ENCODE results near the gene GPR107.

Gene GPR107

GRCh38 chr9:130112538-130113151, 58.9 kb downstream of the GPR107 start:
- no peak for DNase-seq

GRCh38 chr9:130114741-130115140, 61.0 kb downstream of the GPR107 start:
- DNase-seq = no peak

- no peak for DNase-seq
Measured at GRCh38 chr9:130116346-130116745, 62.6 kb downstream of the GPR107 start.

- no peak for DNase-seq
Measured at GRCh38 chr9:130117376-130117775, 63.7 kb downstream of the GPR107 start.

DNA sequence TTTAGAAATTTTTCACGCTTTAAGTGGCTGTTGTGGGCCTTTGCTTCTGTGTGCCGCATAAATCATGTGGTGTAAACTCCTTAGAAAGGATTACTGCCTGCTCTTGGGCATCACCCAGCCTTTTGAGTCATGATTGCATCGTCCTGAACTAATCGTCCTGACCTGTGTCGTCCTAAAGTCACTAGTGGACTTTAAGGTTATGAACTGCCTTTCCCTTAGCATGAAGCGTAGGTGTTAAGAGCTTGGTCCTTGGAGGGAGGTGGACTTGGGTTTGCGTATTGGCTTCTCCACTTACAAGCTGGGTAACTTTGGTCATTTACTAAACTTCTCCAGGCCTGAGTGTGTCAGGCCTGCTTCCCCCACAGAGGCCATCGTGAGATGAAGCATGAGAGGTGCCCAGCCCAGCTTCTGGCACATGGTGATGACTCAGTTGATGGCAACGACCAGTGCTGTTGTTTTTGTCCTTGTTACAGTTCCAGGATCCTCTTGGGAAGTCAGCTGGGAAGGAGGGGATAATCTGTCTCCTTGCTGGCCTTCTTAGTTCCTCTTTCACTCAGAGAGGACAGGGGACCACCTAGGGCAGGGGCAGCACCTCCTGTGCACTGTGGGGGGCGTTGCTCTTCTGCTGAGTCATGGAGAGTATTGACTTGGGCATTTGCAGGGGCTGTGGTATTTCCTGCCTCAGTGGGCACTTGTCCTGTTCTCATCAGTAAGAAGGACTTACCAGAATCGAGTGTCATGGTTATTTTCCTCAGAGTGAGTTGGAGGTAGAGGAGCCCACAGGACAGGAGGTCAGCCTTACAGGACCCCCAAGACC, 64.3 kb downstream of the GPR107 start:
- DNase-seq = no peak

DNA sequence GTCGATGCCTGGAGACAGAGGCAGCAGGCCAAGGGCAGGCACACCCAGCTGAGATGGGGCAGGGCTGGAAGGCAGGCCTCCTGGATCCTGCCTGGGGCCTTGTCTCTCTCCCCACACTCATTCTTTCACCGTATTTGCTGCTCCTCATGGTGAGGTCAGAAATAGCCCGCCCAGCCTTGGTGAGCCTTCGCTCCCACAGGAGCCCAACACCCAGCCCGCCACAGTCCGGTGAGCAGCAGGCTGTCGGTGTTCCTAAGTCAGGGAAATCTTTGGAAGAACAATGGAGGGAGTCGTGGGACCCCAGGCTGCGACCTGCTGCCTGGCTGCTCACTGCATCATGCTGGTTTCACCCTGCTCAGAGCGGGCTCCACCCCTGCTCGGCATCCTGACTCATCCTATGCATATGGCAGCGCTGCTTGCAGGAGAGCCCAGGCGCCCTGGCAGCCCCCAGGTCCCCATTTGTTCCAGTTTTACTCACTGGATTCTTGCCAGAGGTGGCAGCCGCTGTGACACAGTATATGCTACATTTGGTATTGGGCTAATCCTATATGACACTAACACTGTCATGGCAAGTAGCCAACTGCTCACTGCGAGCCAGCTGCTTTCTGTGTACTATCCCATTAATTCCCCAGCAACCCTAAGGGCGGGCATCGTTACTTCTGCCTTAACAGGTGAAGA, 65.3 kb downstream of the GPR107 start:
- no peak for DNase-seq

DNA sequence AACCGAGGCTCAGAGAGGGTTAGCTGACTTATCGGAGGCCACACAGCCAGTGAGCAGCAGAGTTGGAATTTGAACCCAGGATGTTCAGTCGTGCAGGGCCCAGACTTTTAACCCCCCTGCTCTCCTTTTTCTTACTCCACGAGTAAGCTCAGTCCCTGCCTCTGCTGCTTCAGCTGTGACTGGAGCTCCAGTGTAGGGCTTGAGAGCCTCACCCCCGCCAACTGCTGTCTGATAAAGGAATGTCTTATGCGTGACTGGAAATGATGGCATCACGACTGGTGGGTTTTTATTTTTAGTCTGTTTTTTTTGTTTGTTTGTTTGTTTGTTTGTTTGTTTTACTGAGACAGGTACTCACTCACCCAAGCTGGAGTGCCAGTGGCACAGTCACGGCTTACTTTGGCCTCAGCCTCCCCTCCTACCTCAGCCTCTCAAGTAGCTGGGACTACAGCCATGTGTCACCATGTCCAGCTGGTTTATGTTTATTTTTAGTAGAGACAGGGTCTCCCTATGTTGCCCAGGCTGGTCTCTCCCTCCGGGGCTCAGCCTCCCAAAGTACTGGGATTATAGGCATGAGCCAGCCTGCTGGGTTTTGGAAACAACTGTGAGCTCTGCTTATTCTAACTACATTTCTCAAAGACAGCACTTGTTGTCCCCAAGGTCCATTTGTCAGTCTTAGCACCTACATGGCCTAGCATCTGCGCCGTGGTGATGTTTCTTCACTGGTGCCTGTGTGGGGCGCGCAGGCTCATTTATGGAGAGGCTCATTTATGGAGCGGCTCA, 66.0 kb downstream of the GPR107 start:
- DNase-seq = no peak

- no peak for DNase-seq
Measured at GRCh38 chr9:130120299-130120587, 66.5 kb downstream of the GPR107 start.

- no peak for DNase-seq
Measured at GRCh38 chr9:130120832-130121231, 67.1 kb downstream of the GPR107 start.

GRCh38 chr9:130122456-130122855, 68.8 kb downstream of the GPR107 start:
- DNase-seq = no peak

GRCh38 chr9:130124085-130124860, 70.6 kb downstream of the GPR107 start:
- DNase-seq = no peak

GRCh38 chr9:130126721-130127433, 73.2 kb downstream of the GPR107 start:
- DNase-seq = no peak

GRCh38 chr9:130128251-130128650, 74.5 kb downstream of the GPR107 start:
- DNase-seq = peak; percentile 39

GRCh38 chr9:130128733-130129431, 75.2 kb downstream of the GPR107 start:
- DNase-seq = peak; percentile 29

DNA sequence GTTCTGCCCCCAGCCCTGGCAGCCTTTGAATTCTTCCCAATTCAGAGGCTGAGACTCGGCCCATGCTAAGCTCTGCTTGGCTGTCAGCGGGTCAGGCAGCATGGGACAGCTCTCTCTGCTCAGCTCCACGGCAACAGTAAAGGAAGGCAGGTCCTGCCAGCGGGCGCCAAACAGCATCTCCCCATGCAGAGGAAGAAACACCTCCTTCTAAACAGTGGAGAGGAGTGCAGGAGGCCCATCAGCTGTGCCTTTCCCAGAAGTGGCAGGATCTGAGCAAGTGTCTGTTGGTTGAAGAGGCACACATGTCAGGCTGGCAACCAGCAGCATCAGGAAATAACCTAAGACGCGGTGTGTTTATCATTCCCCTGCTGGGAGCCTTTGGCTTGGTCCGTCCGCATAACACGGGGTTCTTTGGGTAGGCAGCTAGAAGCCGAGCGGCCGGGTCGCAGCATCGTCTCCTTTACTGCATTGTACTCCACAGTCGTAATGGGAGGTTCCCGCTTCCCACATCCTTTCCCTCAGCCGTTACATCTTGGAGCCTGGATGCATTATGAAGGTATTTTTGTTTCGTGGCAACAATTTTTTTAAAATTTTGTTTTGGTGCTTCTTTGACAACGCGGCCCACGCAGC, 75.8 kb downstream of the GPR107 start:
- DNase-seq = no peak

DNA sequence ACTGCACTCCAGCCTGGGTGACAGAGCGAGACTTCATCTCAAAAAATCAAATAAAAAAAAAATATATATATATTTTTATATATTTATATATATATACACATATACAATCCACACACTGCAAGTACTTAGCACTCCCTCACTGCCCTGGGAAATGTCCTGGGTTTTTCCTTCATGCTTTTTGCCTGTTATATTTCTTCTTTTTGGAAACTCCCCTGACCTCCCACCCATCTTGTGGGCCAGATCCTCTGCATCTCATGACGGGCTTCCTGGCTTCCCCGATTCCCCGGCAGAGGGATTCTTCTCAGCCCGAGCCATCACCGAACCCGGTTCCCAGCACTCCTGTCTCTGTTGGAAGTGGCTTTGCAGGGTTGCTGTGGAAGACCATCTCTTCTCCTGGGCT, 79.0 kb downstream of the GPR107 start:
- DNase-seq = no peak

DNA sequence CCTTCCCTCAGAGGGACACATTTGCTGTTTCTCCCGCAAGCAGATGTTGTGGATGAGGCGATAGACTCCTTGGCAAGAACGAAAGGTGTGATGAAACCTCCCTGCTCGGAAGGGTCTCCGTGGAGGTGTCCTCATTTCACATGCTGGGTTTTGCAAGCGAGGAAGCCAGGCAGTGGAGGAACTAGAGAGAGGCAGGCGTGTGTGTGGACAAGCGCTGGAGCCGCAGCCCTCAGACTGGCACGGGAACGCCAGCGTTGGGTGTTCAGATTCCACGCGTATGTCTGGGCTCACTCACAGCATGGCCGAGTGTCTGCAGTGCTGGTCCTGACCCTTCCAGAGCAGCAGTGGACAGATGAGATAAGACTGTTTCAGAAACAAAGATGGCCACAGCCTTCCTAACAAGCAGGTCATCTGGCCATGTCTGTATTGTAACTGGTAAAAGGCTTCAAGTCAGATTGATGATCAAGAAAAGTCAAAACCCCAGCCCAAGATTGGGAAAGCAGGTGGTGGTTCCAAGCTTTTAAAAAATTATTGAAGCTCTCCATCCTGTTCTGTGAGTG, 83.5 kb downstream of the GPR107 start:
- no peak for DNase-seq

DNA sequence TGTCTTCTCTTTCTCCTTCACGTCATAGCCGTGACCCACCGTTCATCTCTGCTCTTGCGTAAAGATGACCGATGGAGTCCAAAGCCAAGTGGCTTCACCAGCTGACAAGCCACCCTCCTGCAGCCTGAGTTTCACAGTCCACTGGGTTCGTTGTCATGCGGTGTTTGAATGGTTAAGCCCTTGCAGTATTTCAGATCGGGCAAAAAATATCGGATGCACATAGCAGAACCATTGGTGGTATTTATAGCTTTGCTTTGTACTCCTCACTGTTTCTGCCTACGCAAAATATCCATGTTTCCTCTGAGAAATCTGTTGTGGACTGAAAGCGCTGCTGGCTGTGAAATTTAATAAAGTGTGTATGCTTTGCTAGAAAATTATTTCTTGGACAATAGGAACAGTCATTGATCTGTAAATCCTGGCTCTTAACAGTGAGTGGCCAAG, 84.0 kb downstream of the GPR107 start:
- no peak for DNase-seq

- DNase-seq = no peak
Measured at GRCh38 chr9:130138171-130138653, 84.5 kb downstream of the GPR107 start.

DNA sequence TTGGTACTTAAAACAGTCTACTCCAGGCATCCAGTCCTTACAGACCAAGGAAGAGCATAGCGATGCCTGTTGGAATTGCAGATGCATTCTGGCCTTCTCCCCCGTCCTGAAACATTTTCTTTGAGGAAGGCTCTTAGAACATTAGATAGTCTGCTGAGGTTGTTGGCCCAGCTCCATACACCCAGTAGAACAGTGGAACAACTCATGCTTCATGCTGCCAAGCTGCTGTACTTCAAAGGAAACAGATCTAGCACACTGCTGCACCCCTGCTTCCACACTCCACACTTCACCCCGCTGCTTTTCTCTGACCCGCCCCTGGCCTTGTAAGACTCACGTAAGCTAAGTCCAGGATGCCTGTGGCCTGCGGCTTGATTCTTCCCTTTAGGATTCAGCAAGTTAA, 85.1 kb downstream of the GPR107 start:
- no peak for DNase-seq
